BLaER1 (cell line): ENCODE data around the gene CBX1.
"Not testable (repeated sequence)": the region's sequence is repeated elsewhere in the genome, so short reads cannot be mapped to it uniquely, and the experiment has no call there.

Source experiments
- H3K27ac ChIP-seq: shearing (Covaris generic); formaldehyde crosslinking; 2 replicates; pipeline ENCODE4 v1.8.1; 2022
- H3K27me3 ChIP-seq: shearing (Covaris generic); formaldehyde crosslinking; 2 replicates; pipeline ENCODE4 v1.8.1; 2022
- H3K36me3 ChIP-seq: shearing (Covaris generic); formaldehyde crosslinking; 2 replicates; pipeline ENCODE4 v1.8.1; 2022
- H3K4me1 ChIP-seq: shearing (Covaris generic); formaldehyde crosslinking; 2 replicates; pipeline ENCODE4 v1.8.1; 2022
- H3K4me2 ChIP-seq: shearing (Covaris generic); formaldehyde crosslinking; 2 replicates; pipeline ENCODE4 v1.8.1; 2022
- H3K4me3 ChIP-seq: shearing (Covaris generic); formaldehyde crosslinking; 2 replicates; pipeline ENCODE4 v1.8.1; 2022
- H3K9ac ChIP-seq: shearing (Covaris generic); formaldehyde crosslinking; 2 replicates; pipeline ENCODE4 v1.8.1; 2022
- H3K9me3 ChIP-seq: shearing (Covaris generic); formaldehyde crosslinking; 2 replicates; pipeline ENCODE4 v1.8.1; 2022
- H4K20me1 ChIP-seq: shearing (Covaris generic); formaldehyde crosslinking; 2 replicates; pipeline ENCODE4 v1.8.1; 2022
- Cebpa-rat ChIP-seq: shearing (Covaris generic); IDR thresholded peaks from 2 replicates; pipeline ENCODE4 v1.8.1; 2022

The CBX1 gene

GRCh38 chr17:48047113-48047740 lies 54.1 kb downstream of the CBX1 start:
- peak overlapping the region; percentile 76 for H3K4me2 ChIP-seq
- no peaks in the 10 kb centered on the region for H3K9me3 ChIP-seq
- H3K4me3 ChIP-seq: peak overlapping the region; percentile 89
- peak overlapping the region; percentile 74 for H3K9ac ChIP-seq
- H4K20me1 ChIP-seq: peaks cover 36% of the 10 kb centered on the region
- H3K27ac ChIP-seq: peak overlapping the region; percentile 89
- H3K36me3 ChIP-seq: peaks cover 22% of the 10 kb centered on the region
- no peaks in the 10 kb centered on the region for H3K27me3 ChIP-seq
- TF ChIP-seq Cebpa-rat: no peak
- H3K4me1 ChIP-seq: peaks cover 60% of the 10 kb centered on the region

GRCh38 chr17:48046296-48046695 lies 55.0 kb downstream of the CBX1 start:
- Histone ChIP-seq H3K4me2 (peak overlapping the region; percentile 76), H3K9me3 (no peaks in the 10 kb centered on the region), H4K20me1 (peaks cover 27% of the 10 kb centered on the region), H3K4me3 (no peak overlapping the region), H3K36me3 (peaks cover 13% of the 10 kb centered on the region), H3K27ac (no peak overlapping the region), H3K27me3 (no peaks in the 10 kb centered on the region), H3K9ac (no peak overlapping the region), H3K4me1 (peaks cover 51% of the 10 kb centered on the region)
- no peak for TF ChIP-seq Cebpa-rat

GRCh38 chr17:48045316-48046001 lies 55.8 kb downstream of the CBX1 start:
- no peaks in the 10 kb centered on the region for H3K27me3 ChIP-seq
- H3K9ac ChIP-seq: no peak overlapping the region
- no peak overlapping the region for H3K4me2 ChIP-seq
- TF ChIP-seq Cebpa-rat: no peak
- H3K36me3 ChIP-seq: peaks cover 5% of the 10 kb centered on the region
- H3K27ac ChIP-seq: no peak overlapping the region
- H3K9me3 ChIP-seq: no peaks in the 10 kb centered on the region
- peaks cover 42% of the 10 kb centered on the region for H3K4me1 ChIP-seq
- no peak overlapping the region for H3K4me3 ChIP-seq
- peaks cover 19% of the 10 kb centered on the region for H4K20me1 ChIP-seq

GRCh38 chr17:48044851-48045250 lies 56.4 kb downstream of the CBX1 start:
- no peaks in the 10 kb centered on the region for H3K9me3 ChIP-seq
- H3K4me2 ChIP-seq: no peak overlapping the region
- no peak overlapping the region for H3K4me3 ChIP-seq
- no peak overlapping the region for H3K27ac ChIP-seq
- H3K27me3 ChIP-seq: no peaks in the 10 kb centered on the region
- H3K4me1 ChIP-seq: peaks cover 36% of the 10 kb centered on the region
- H3K9ac ChIP-seq: no peak overlapping the region
- no peak for TF ChIP-seq Cebpa-rat
- H3K36me3 ChIP-seq: no peaks in the 10 kb centered on the region
- peaks cover 13% of the 10 kb centered on the region for H4K20me1 ChIP-seq

GRCh38 chr17:48043176-48043575 lies 58.1 kb downstream of the CBX1 start:
- Histone ChIP-seq H4K20me1 (0 out of 2 replicates have a peak, but pooled peaks cover 3% of the 10 kb centered on the region), H3K9ac (0 out of 2 replicates have a peak overlapping the region, but pooled peaks have one; percentile 12), H3K36me3 (no peaks in the 10 kb centered on the region), H3K27me3 (peaks cover 16% of the 10 kb centered on the region), H3K4me1 (peaks cover 27% of the 10 kb centered on the region), H3K4me3 (no peak overlapping the region), H3K27ac (no peak overlapping the region), H3K4me2 (peak overlapping the region; percentile 32), H3K9me3 (no peaks in the 10 kb centered on the region)
- TF ChIP-seq Cebpa-rat: no peak

- Histone ChIP-seq H3K9me3 (no peaks in the 10 kb centered on the region), H3K27me3 (peaks cover 61% of the 10 kb centered on the region), H3K4me3 (no peak overlapping the region), H3K4me2 (no peak overlapping the region), H3K9ac (no peak overlapping the region), H4K20me1 (peaks cover 22% of the 10 kb centered on the region), H3K36me3 (no peaks in the 10 kb centered on the region), H3K27ac (no peak overlapping the region), H3K4me1 (peaks cover 18% of the 10 kb centered on the region)
- TF ChIP-seq Cebpa-rat: no peak
Measured at GRCh38 chr17:48038687-48039086, 62.6 kb downstream of the CBX1 start.

GRCh38 chr17:48037838-48038323 lies 63.4 kb downstream of the CBX1 start:
- peak overlapping the region; percentile 57 for H3K4me3 ChIP-seq
- TF ChIP-seq Cebpa-rat: no peak
- H3K36me3 ChIP-seq: no peaks in the 10 kb centered on the region
- no peaks in the 10 kb centered on the region for H3K9me3 ChIP-seq
- H4K20me1 ChIP-seq: peaks cover 22% of the 10 kb centered on the region
- H3K4me2 ChIP-seq: peak overlapping the region; percentile 57
- no peak overlapping the region for H3K27ac ChIP-seq
- no peak overlapping the region for H3K9ac ChIP-seq
- peaks cover 10% of the 10 kb centered on the region for H3K4me1 ChIP-seq
- H3K27me3 ChIP-seq: peaks cover 69% of the 10 kb centered on the region

- Histone ChIP-seq H3K4me3 (peak within 1 kb of the TSS; percentile 57), H3K9ac (no peak within 1 kb of the TSS)
Measured at GRCh38 chr17:48037036-48037837, 64.0 kb downstream of the CBX1 start, which contains the start of gene COPZ2. Gene COPZ2 (minus strand): TSS chr17:48037797. CDS start chr17:48037777, 20 bp downstream.

GRCh38 chr17:48036693-48037035 lies 64.6 kb downstream of the CBX1 start:
- Histone ChIP-seq H3K27me3 (peaks cover 81% of the 10 kb centered on the region), H4K20me1 (peaks cover 27% of the 10 kb centered on the region), H3K4me3 (no peak overlapping the region), H3K27ac (no peak overlapping the region), H3K36me3 (no peaks in the 10 kb centered on the region), H3K4me2 (peak overlapping the region; percentile 57; the same call in 1 of the 2 replicates), H3K4me1 (peaks cover 8% of the 10 kb centered on the region; the same call in 1 of the 2 replicates), H3K9ac (no peak overlapping the region), H3K9me3 (no peaks in the 10 kb centered on the region)
- TF ChIP-seq Cebpa-rat: no peak

More at GRCh38 chr17:48037036-48037837, 64.0 kb downstream of the CBX1 start, which contains the start of gene COPZ2:
- no peak for TF ChIP-seq Cebpa-rat
- Histone ChIP-seq H3K9me3 (no peaks in the 10 kb centered on the region), H3K27me3 (peaks cover 76% of the 10 kb centered on the region), H3K4me1 (peaks cover 8% of the 10 kb centered on the region; the same call in 1 of the 2 replicates), H4K20me1 (peaks cover 24% of the 10 kb centered on the region), H3K4me2 (peak within 1 kb of the TSS; percentile 57), H3K27ac (no peak within 1 kb of the TSS), H3K36me3 (no peaks in the 10 kb centered on the region)

GRCh38 chr17:48034734-48035133 lies 66.5 kb downstream of the CBX1 start:
- H3K4me1 ChIP-seq, H3K27ac ChIP-seq, H3K9me3 ChIP-seq, H3K9ac ChIP-seq, H3K4me2 ChIP-seq, H3K36me3 ChIP-seq, H3K4me3 ChIP-seq: not testable (repeated sequence)
- Histone ChIP-seq H4K20me1 (peaks cover 27% of the 10 kb centered on the region), H3K27me3 (peaks cover 84% of the 10 kb centered on the region)
